GM12878 (cell line): ENCODE measurements around the gene CFAP97. TPM values are rescaled to one million over a fixed set of nuclear protein-coding genes. Genes with fewer than 3 reads are reported as not detected.

ENCODE experiments used
- ATAC-seq: fragments of 200-7000 bp; cut with Tn5 transposase; 3 replicates; pipeline ENCODE4 v1.9.1; 2020; ENCODE audit warnings: mild to moderate bottlenecking, moderate library complexity
- Bru-seq: library from RNA; stranded (reverse); fragments of 400-500 nt; gene quantifications from one replicate; lab custom pipeline; 2021; lab: Mats Ljungman, UMichigan
- BruChase-seq, 2 experiments: library from RNA; stranded (reverse); fragments of 400-500 nt; gene quantifications; one replicate each; lab custom pipeline; 2021; lab: Mats Ljungman, UMichigan
- BruUV-seq: library from RNA; stranded (reverse); fragments of 400-500 nt; replicated peaks from 2 replicates; lab custom pipeline; 2021; lab: Mats Ljungman, UMichigan
- CTCF ChIA-PET: fragments of 300-600 bp; sonication (Branson Sonifier 250); formaldehyde crosslinking; extraction: SDS; loops from one replicate; lab custom pipeline; 2021; ENCODE audit warnings: inconsistent platforms; lab: Yijun Ruan, JAX
- POLR2A ChIA-PET: fragments of 350-600 bp; formaldehyde crosslinking; extraction: SDS; loops from one replicate; lab custom pipeline; 2021; ENCODE audit warnings: inconsistent platforms; lab: Charles Lee
- RAD21 ChIA-PET: fragments of 300-600 bp; sonication (Branson Sonifier 250); formaldehyde crosslinking; loops from one replicate; lab custom pipeline; 2023; ENCODE audit warnings: antibody characterized with exemption; ENCODE audit not compliant: unreplicated experiment; lab: Charles Lee
- SMC1A ChIA-PET: fragments of 300-600 bp; sonication (Branson Sonifier 250); formaldehyde crosslinking; loops from one replicate; lab custom pipeline; 2023; ENCODE audit not compliant: unreplicated experiment, uncharacterized antibody; lab: Charles Lee
- DNase-seq: peaks from one replicate; pipeline ENCODE4 v3.0.0-alpha.2; 2011; ENCODE audit warnings: low read depth, low spot score
- FAIRE-seq: peaks from 3 replicates; lab custom pipeline; 2011; peaks lifted over from hg19 to GRCh38; lab: Jason Lieb, UNC
- H2AFZ ChIP-seq: 2 replicates; pipeline ENCODE4 v1.6.0; 2011; ENCODE audit warnings: low read depth, low read length, control low read depth; ENCODE audit not compliant: control insufficient read depth
- H3K27ac ChIP-seq: 2 replicates; pipeline ENCODE4 v1.5.1; 2011; ENCODE audit warnings: control low read depth; ENCODE audit not compliant: control insufficient read depth, insufficient read depth
- H3K27me3 ChIP-seq, 2 experiments: replicated peaks in 1 of 2; 2 replicates each; pipeline versions ENCODE4 v1.6.0 to v1.6.1; 2011; ENCODE audit warnings: low read length in 1 of 2; ENCODE audit not compliant: control insufficient read depth in 2 of 2, insufficient read depth in 2 of 2
- H3K36me3 ChIP-seq, 2 experiments: 2 replicates each; pipeline ENCODE4 v1.5.1; 2011; ENCODE audit warnings: low read length in 1 of 2; ENCODE audit not compliant: control insufficient read depth in 2 of 2, insufficient read depth in 2 of 2
- H3K4me1 ChIP-seq: 2 replicates; pipeline ENCODE4 v1.6.1; 2011; ENCODE audit warnings: mild to moderate bottlenecking, low read length, moderate library complexity, mixed read lengths; ENCODE audit not compliant: control insufficient read depth, insufficient read depth
- H3K4me2 ChIP-seq: 2 replicates; pipeline ENCODE4 v1.6.0; 2011; ENCODE audit warnings: control low read depth; ENCODE audit not compliant: control insufficient read depth, insufficient read depth
- H3K4me3 ChIP-seq: fragments of 200-600 bp; sonication (generic); 2 replicates; pipeline ENCODE4 v1.5.1; 2016
- H3K79me2 ChIP-seq: 2 replicates; pipeline ENCODE4 v1.6.0; 2011; ENCODE audit warnings: low read length; ENCODE audit not compliant: control insufficient read depth, insufficient read depth
- H3K9ac ChIP-seq: 2 replicates; pipeline ENCODE4 v1.8.0; 2011; ENCODE audit warnings: low read length, control low read depth, mixed read lengths; ENCODE audit not compliant: control insufficient read depth, insufficient read depth
- H3K9me3 ChIP-seq: replicated peaks from 3 replicates; pipeline ENCODE4 v1.5.1; 2011; ENCODE audit warnings: mild to moderate bottlenecking, low read length; ENCODE audit not compliant: control insufficient read depth, insufficient read depth
- H4K20me1 ChIP-seq: 2 replicates; pipeline ENCODE4 v1.6.0; 2011; ENCODE audit not compliant: control insufficient read depth, insufficient read depth
- ASH2L ChIP-seq: fragments of 300-600, 200-600 bp; sonication (generic); IDR thresholded peaks from 2 replicates; pipeline ENCODE4 v1.6.1; 2017; ENCODE audit warnings: low read depth, mild to moderate bottlenecking, borderline replicate concordance
- CBX3 ChIP-seq: fragments of 200-600 bp; sonication (generic); IDR thresholded peaks from 2 replicates; pipeline ENCODE4 v1.6.1; 2016; ENCODE audit warnings: low read depth, borderline replicate concordance
- CEBPB ChIP-seq, 2 experiments: fragments of 150-350 bp in 1 of 2; IDR thresholded peaks; 2 replicates each; pipeline ENCODE4 v1.6.1; 2012 to 2014; ENCODE audit warnings: low read depth in 2 of 2, low read length in 2 of 2, borderline replicate concordance in 1 of 2, inconsistent platforms in 1 of 2
- CTCF ChIP-seq, 3 experiments: IDR thresholded peaks in 2 of 3; conservative IDR thresholded peaks in 1 of 3; 2 replicates each; pipeline ENCODE4 v1.5.1; 2011; ENCODE audit warnings: low read depth in 3 of 3, low read length in 3 of 3, mild to moderate bottlenecking in 3 of 3, control low read depth in 2 of 3, moderate library complexity in 2 of 3, inconsistent platforms in 1 of 3, mixed read lengths in 1 of 3; ENCODE audit not compliant: control insufficient read depth in 2 of 3, insufficient read depth in 1 of 3; ENCODE audit errors: extremely low read depth in 1 of 3
- EGR1 ChIP-seq, 2 experiments: IDR thresholded peaks; 1 replicate in 1 of 2; 2 replicates in 1 of 2; pipeline ENCODE4 v1.6.1; 2011 to 2012; ENCODE audit warnings: low read depth in 2 of 2, low read length in 2 of 2, borderline replicate concordance in 1 of 2, mild to moderate bottlenecking in 1 of 2, moderate library complexity in 1 of 2
- HCFC1 ChIP-seq: fragments of 150-350 bp; IDR thresholded peaks from 2 replicates; pipeline ENCODE4 v1.6.1; 2014; ENCODE audit warnings: low read length
- HDAC2 ChIP-seq: fragments of 200-600 bp; sonication (generic); IDR thresholded peaks from 2 replicates; pipeline ENCODE4 v1.6.1; 2017
- MTA3 ChIP-seq: IDR thresholded peaks from 2 replicates; pipeline ENCODE4 v1.6.1; 2012; ENCODE audit warnings: low read length, inconsistent platforms, borderline replicate concordance
- NR2F1 ChIP-seq: fragments of 450-650 bp; conservative IDR thresholded peaks from 2 replicates; pipeline ENCODE4 v1.6.1; 2017; ENCODE audit warnings: mild to moderate bottlenecking
- RB1 ChIP-seq: fragments of 450-650 bp; formaldehyde crosslinking; IDR thresholded peaks from 2 replicates; pipeline ENCODE4 v1.6.1; 2017; ENCODE audit warnings: mild to moderate bottlenecking, borderline replicate concordance
- RBBP5 ChIP-seq: fragments of 200-600 bp; sonication (generic); conservative IDR thresholded peaks from 2 replicates; pipeline ENCODE4 v1.6.1; 2016
- SIN3A ChIP-seq: IDR thresholded peaks from 2 replicates; pipeline ENCODE4 v1.6.1; 2012; ENCODE audit warnings: low read depth, low read length, improper control_type of control experiment
- SMAD5 ChIP-seq: IDR thresholded peaks from 2 replicates; pipeline ENCODE4 v1.6.1; 2016; ENCODE audit warnings: antibody characterized with exemption, low read depth
- SMC3 ChIP-seq: IDR thresholded peaks from 2 replicates; pipeline ENCODE4 v1.6.1; 2011; ENCODE audit warnings: low read length, improper control_type of control experiment, borderline replicate concordance
- SREBF2 ChIP-seq: IDR thresholded peaks from 2 replicates; pipeline ENCODE4 v1.6.1; 2012; ENCODE audit warnings: mild to moderate bottlenecking, low read length
- SUZ12 ChIP-seq: fragments of 200-600 bp; sonication (generic); IDR thresholded peaks from one replicate; pipeline ENCODE4 v1.6.1; 2018; ENCODE audit warnings: antibody characterized with exemption, mild to moderate bottlenecking; ENCODE audit not compliant: unreplicated experiment
- TBL1XR1 ChIP-seq: IDR thresholded peaks from 2 replicates; pipeline ENCODE4 v1.6.1; 2012; ENCODE audit warnings: low read depth, low read length, improper control_type of control experiment
- ZNF274 ChIP-seq: IDR thresholded peaks from one replicate; pipeline ENCODE4 v1.8.0; 2011; ENCODE audit not compliant: insufficient read length, insufficient read depth
- WGBS: methylation state at CpG from one replicate; pipeline ENCODE4 v1.1.6; 2016; ENCODE audit warnings: low lambda C conversion rate; ENCODE audit not compliant: insufficient replicate concordance, insufficient coverage; ENCODE audit errors: missing lambda C conversion rate; 5-methylcytosine and 5-hydroxymethylcytosine counted together
- in situ Hi-C: fragments of 300-500 bp; cut with MboI; formaldehyde crosslinking; loops from 9 replicates; pipeline ENCODE4 v1.14.3; 2018; ENCODE audit warnings: mixed read lengths
- intact Hi-C: fragments of 100-400 bp; cut with micrococcal nuclease; formaldehyde crosslinking; loops from one replicate; pipeline ENCODE4 v1.14.2; 2022; ENCODE audit not compliant: unreplicated experiment
- long read RNA-seq, 2 experiments: library from polyadenylated mRNA; unstranded; transcript quantifications; one replicate each; pipeline ENCODE4 v2.0.0, GENCODE V29; 2019 to 2020
- polyA minus RNA-seq, 3 experiments: library from RNA; depleted of rRNA, polyadenylated mRNA; stranded (reverse); fragments of >200 nt; gene quantifications; 2 replicates each; pipeline ENCODE4 v1.2.3, GENCODE V29; 2011
- polyA plus RNA-seq, 11 experiments: library from polyadenylated mRNA; depleted of rRNA in 4 of 11; unstranded in 6 of 11; stranded (reverse) in 5 of 11; fragments of >200 nt; fragmentation: Nextera tagmentation in 4 of 11; fragmentation: Illumina TruSeq in 1 of 11; extraction: Ambion mirVana in 4 of 11; extraction: Trizol in 1 of 11; gene quantifications; 1 replicate in 1 of 11; 2 replicates in 10 of 11; pipeline versions ENCODE4 v1.2.1 to v1.2.3, GENCODE V29; 2011 to 2016; ENCODE audit warnings: inconsistent platforms in 2 of 11, missing spikeins in 2 of 11, low read depth in 1 of 11
- total RNA-seq, 4 experiments: library from RNA; depleted of rRNA in 3 of 4; stranded (reverse); fragments of >200 nt in 3 of 4; fragmentation: Illumina TruSeq in 1 of 4; extraction: Trizol in 1 of 4; gene quantifications; 2 replicates each; pipeline versions ENCODE4 v1.2.1 to v1.2.3, GENCODE V29; 2013 to 2021

Gene CFAP97
- 52.2 and 55.3 TPM in 2 replicates for total RNA-seq (2013; cell fraction: nucleolus; rRNA removed)
- 27.2 and 34.2 TPM in 2 replicates for total RNA-seq (2014; rRNA removed)
- 62.7 TPM in 2 replicates for total RNA-seq (2014; rRNA removed; fragmentation: Illumina TruSeq; extraction: Trizol)
- total RNA-seq (2021) = 49.1 and 50.4 TPM in 2 replicates
- 8.9 TPM for polyA plus RNA-seq (2011; ENCODE audit: low read depth)
- polyA plus RNA-seq (2011; rRNA removed) = 29.9 and 43.1 TPM in 2 replicates
- polyA plus RNA-seq (2011; cell fraction: cytosol; rRNA removed) = 9.4 and 13.9 TPM in 2 replicates
- 9.1 and 9.2 TPM in 2 replicates for polyA plus RNA-seq (2011; cell fraction: nucleus; rRNA removed)
- polyA plus RNA-seq (2012) = 16.0 and 20.5 TPM in 2 replicates
- polyA plus RNA-seq (2014; fragmentation: Illumina TruSeq; extraction: Trizol) = 48.9 and 64.2 TPM in 2 replicates
- polyA plus RNA-seq (2014; fragmentation: Nextera tagmentation; extraction: Ambion mirVana) = 10 to 100 TPM; 27.2 to 47.5 TPM
- polyA plus RNA-seq (2014; rRNA removed) = 21.7 and 26.4 TPM in 2 replicates
- 10 to 100 TPM; 48.5 to 50.8 TPM for polyA plus RNA-seq (2016; fragmentation: Nextera tagmentation; extraction: Ambion mirVana)
- 17.4 and 44.0 TPM in 2 replicates for polyA minus RNA-seq (2011; rRNA and poly(A)+ RNA removed)
- 9.2 and 10.6 TPM in 2 replicates for polyA minus RNA-seq (2011; cell fraction: cytosol; rRNA and poly(A)+ RNA removed)
- 9.1 and 13.4 TPM in 2 replicates for polyA minus RNA-seq (2011; cell fraction: nucleus; rRNA and poly(A)+ RNA removed)
- percentile 73 among the genes with signal in this experiment for Bru-seq, nascent RNA
- BruChase-seq, experiment 1, labeled RNA remaining after a 6-hour chase = percentile 76 among the genes with signal in this experiment
- BruChase-seq, experiment 2, labeled RNA remaining after a 2-hour chase = percentile 74 among the genes with signal in this experiment
- long read RNA-seq, experiment 1, full-length matches to known transcripts = 2 of 12 reads
- long read RNA-seq, experiment 1, partial matches to known transcripts = 9 of 12 reads
- long read RNA-seq, experiment 1, other reads (novel, unspliced or antisense) = 1 of 12 reads
- long read RNA-seq, experiment 2, full-length matches to known transcripts = 8 of 68 reads
- long read RNA-seq, experiment 2, partial matches to known transcripts = 54 of 68 reads
- long read RNA-seq, experiment 2, other reads (novel, unspliced or antisense) = 6 of 68 reads

- H3K27ac ChIP-seq = peak within 1 kb of the TSS; percentile 86
- TF ChIP-seq RB1 (peak; percentile 82; the same call in 1 of the 2 replicates), CBX3 (no peak), TBL1XR1 (no peak; the same call in 1 of the 2 replicates), ZNF274 (no peak), HCFC1 (no peak; the same call in 1 of the 2 replicates), HDAC2 (no peak), SUZ12 (no peak), SMC3 (no peak), NR2F1 (peak; percentile 67; the same call in 1 of the 2 replicates), ASH2L (no peak; the same call in 1 of the 2 replicates), CEBPB (IDR thresholded peaks at IDR 0.05; ENCODE audit: borderline replicate concordance in 1 of 2, low read depth in 2 of 2, low read length in 2 of 2) (no peak), SIN3A (no peak; the same call in 1 of the 2 replicates), SMAD5 (no peak), MTA3 (no peak; the same call in 1 of the 2 replicates), CTCF (IDR thresholded peaks at IDR 0.05 in 2 of 3, conservative IDR thresholded peaks at IDR 0.05 in 1 of 3; ENCODE audit: control insufficient read depth in 2 of 3, extremely low read depth in 1 of 3, insufficient read depth in 1 of 3, low read depth in 3 of 3, low read length in 3 of 3) (no peak), RBBP5 (no peak), SREBF2 (no peak), EGR1 (IDR thresholded peaks at IDR 0.05; ENCODE audit: borderline replicate concordance in 1 of 2, low read depth in 2 of 2, low read length in 2 of 2) (peak in 1 of 2 experiments; percentile 82; a peak in 2 of 3 replicates)
Observed at GRCh38 chr4:185203486-185204237, at the start of gene CFAP97. CFAP97 (minus strand) TSS chr4:185204000; CDS start chr4:185191196, 12,804 bp downstream.

More at GRCh38 chr4:185203486-185204237, at the start of gene CFAP97:
- Histone ChIP-seq H3K9ac (peak within 1 kb of the TSS; percentile 93), H3K79me2 (peaks cover 60% of the 10 kb centered on the region), H3K4me2 (peak within 1 kb of the TSS; percentile 69), H4K20me1 (no peaks in the 10 kb centered on the region), H3K4me1 (peaks cover 26% of the 10 kb centered on the region), H3K36me3 (no peaks in the 10 kb centered on the region), H2AFZ (peak within 1 kb of the TSS; percentile 75), H3K27me3 (no peaks in the 10 kb centered on the region), H3K9me3 (no peaks in the 10 kb centered on the region), H3K4me3 (peak within 1 kb of the TSS; percentile 61)
- BruUV-seq = no TSS peak
- ChIA-PET CTCF (interaction anchor here (1.1 to 2.2 kb wide), 3 partner anchors 9 to 20 kb away, joined by 3 to 8 read pairs (median 5); no protein-coding TSS in a partner anchor), SMC1A (interaction anchor here (1.0 to 4.1 kb wide), 5 partner anchors 9 to 396 kb away, joined by 4 to 17 read pairs (median 4); no protein-coding TSS in a partner anchor), RAD21 (interaction anchor here (1.1 to 2.1 kb wide), 4 partner anchors 9 to 192 kb away, joined by 3 to 6 read pairs (median 4); partner anchors contain the start of gene LRP2BP), POLR2A (interaction anchor here (0.6 to 1.0 kb wide), 3 partner anchors 66 to 191 kb away, joined by 3 to 4 read pairs (median 3); partner anchors contain the start of gene LRP2BP)
- in situ Hi-C loops = no loop called here
- 1% methylated on average over 88 of the region's 103 CpGs for WGBS
- intact Hi-C loops = no loop called here
- DNase-seq = no peak
- no peak for FAIRE-seq
- peak; percentile 87 for ATAC-seq
